ENCODE data around the gene POFUT1.
"Not testable (repeated sequence)": the region's sequence is repeated elsewhere in the genome, so short reads cannot be mapped to it uniquely, and the experiment has no call there.

POFUT1 gene

GRCh38 chr20:32236048-32236533 is 28.4 kb downstream of the POFUT1 start:
- no peak for DNase-seq

GRCh38 chr20:32236819-32237218 is 29.1 kb downstream of the POFUT1 start:
- DNase-seq: no peak

GRCh38 chr20:32237419-32237818 is 29.7 kb downstream of the POFUT1 start:
- no peak for DNase-seq

GRCh38 chr20:32238483-32239425 is 31.1 kb downstream of the POFUT1 start:
- no peak for DNase-seq

GRCh38 chr20:32240205-32240604 is 32.5 kb downstream of the POFUT1 start:
- DNase-seq: no peak

GRCh38 chr20:32241807-32242206 is 34.1 kb downstream of the POFUT1 start:
- no peak for DNase-seq

GRCh38 chr20:32244150-32244823 is 36.6 kb downstream of the POFUT1 start:
- DNase-seq: no peak

GRCh38 chr20:32244959-32245358 is 37.3 kb downstream of the POFUT1 start:
- no peak for DNase-seq

GRCh38 chr20:32246208-32246607 is 38.5 kb downstream of the POFUT1 start:
- DNase-seq: not testable (repeated sequence)

GRCh38 chr20:32248043-32248442 is 40.4 kb downstream of the POFUT1 start:
- peak; percentile 20 for DNase-seq

GRCh38 chr20:32249030-32249738 is 41.5 kb downstream of the POFUT1 start:
- no peak for DNase-seq

GRCh38 chr20:32251470-32251869 is 43.8 kb downstream of the POFUT1 start:
- no peak for DNase-seq

- DNase-seq: no peak
Measured at GRCh38 chr20:32252189-32252588, 44.5 kb downstream of the POFUT1 start.

GRCh38 chr20:32260973-32261372 is 53.3 kb downstream of the POFUT1 start:
- not testable (repeated sequence) for DNase-seq

- no peak for DNase-seq
Measured at GRCh38 chr20:32261644-32262043, 54.0 kb downstream of the POFUT1 start.

GRCh38 chr20:32263398-32263954 is 55.8 kb downstream of the POFUT1 start:
- no peak for DNase-seq

GRCh38 chr20:32271620-32272019 is 63.9 kb downstream of the POFUT1 start:
- no peak for DNase-seq

GRCh38 chr20:32274359-32274758 is 66.7 kb downstream of the POFUT1 start:
- no peak for DNase-seq

- not testable (repeated sequence) for DNase-seq
Measured at GRCh38 chr20:32275163-32275562, 67.5 kb downstream of the POFUT1 start.

GRCh38 chr20:32277361-32278198 is 69.9 kb downstream of the POFUT1 start, which contains the start of gene KIF3B:
Gene KIF3B, plus strand, starts transcription at chr20:32277651. Its CDS starts 32,127 bp downstream, at chr20:32309778.
- peak; percentile 91 for DNase-seq

- DNase-seq: no peak
Measured at GRCh38 chr20:32278199-32278643, 70.5 kb downstream of the POFUT1 start.

Data from fibroblast of skin of back (primary cell).